H1 (cell line): Measurements from ENCODE around the gene ZNF565. TPM values are rescaled to one million over a fixed set of nuclear protein-coding genes. Genes with fewer than 3 reads are reported as not detected.
"Not testable (repeated sequence)": the region's sequence is repeated elsewhere in the genome, so short reads cannot be mapped to it uniquely, and the experiment has no call there.

ENCODE experiments used
- CTCF ChIA-PET: fragments of 300-600 bp; sonication (Branson Sonifier 250); formaldehyde crosslinking; loops from one replicate; lab custom pipeline; 2021; ENCODE audit not compliant: partially characterized antibody; lab: Charles Lee
- POLR2A ChIA-PET: fragments of 300-600 bp; sonication (Branson Sonifier 250); formaldehyde crosslinking; loops from one replicate; lab custom pipeline; 2021; ENCODE audit warnings: inconsistent platforms; ENCODE audit not compliant: partially characterized antibody; lab: Charles Lee
- DNase-seq, 2 experiments: peaks; one replicate each; pipeline versions ENCODE4 v3.0.0 to v3.0.0-alpha.2; 2010 to 2022; ENCODE audit warnings: low spot score in 2 of 2, low read depth in 1 of 2, mixed read lengths in 1 of 2
- FAIRE-seq: peaks from 2 replicates; lab custom pipeline; 2011; peaks lifted over from hg19 to GRCh38; lab: Jason Lieb, UNC
- H2AFZ ChIP-seq: 2 replicates; pipeline ENCODE4 v1.8.1; 2012; ENCODE audit warnings: low read length, inconsistent platforms
- H2AK5ac ChIP-seq: 2 replicates; pipeline ENCODE4 v1.6.1; 2013; ENCODE audit warnings: low read depth, low read length
- H2BK120ac ChIP-seq: replicated peaks from 2 replicates; pipeline ENCODE3; 2013; ENCODE audit warnings: low read depth, low read length, inconsistent platforms
- H2BK12ac ChIP-seq: 2 replicates; pipeline ENCODE4 v1.6.1; 2013; ENCODE audit warnings: low read depth, low read length
- H2BK15ac ChIP-seq: 2 replicates; pipeline ENCODE4 v1.6.1; 2013; ENCODE audit warnings: low read length
- H2BK20ac ChIP-seq: 2 replicates; pipeline ENCODE4 v1.6.1; 2013; ENCODE audit warnings: low read length
- H2BK5ac ChIP-seq: 2 replicates; pipeline ENCODE4 v1.6.1; 2013; ENCODE audit warnings: low read depth, low read length
- H3K14ac ChIP-seq: 2 replicates; pipeline ENCODE4 v1.6.1; 2013; ENCODE audit warnings: inconsistent platforms; ENCODE audit not compliant: insufficient read length
- H3K18ac ChIP-seq: 2 replicates; pipeline ENCODE4 v1.6.1; 2013; ENCODE audit warnings: low read length; ENCODE audit errors: extremely low read depth
- H3K23ac ChIP-seq: 2 replicates; pipeline ENCODE4 v1.6.1; 2013; ENCODE audit warnings: inconsistent platforms; ENCODE audit not compliant: insufficient read length
- H3K23me2 ChIP-seq: 2 replicates; pipeline ENCODE4 v1.6.1; 2013; ENCODE audit warnings: low read depth, low read length
- H3K27ac ChIP-seq: 2 replicates; pipeline ENCODE4 v1.6.1; 2011; ENCODE audit warnings: low read depth, low read length, inconsistent platforms
- H3K27me3 ChIP-seq, 4 experiments: replicated peaks in 1 of 4; 1 replicate in 1 of 4; 2 replicates in 3 of 4; pipeline versions ENCODE4 v1.6.1 to v1.8.1; 2011 to 2013; ENCODE audit warnings: low read length in 3 of 4, mild to moderate bottlenecking in 3 of 4, inconsistent platforms in 2 of 4, mixed read lengths in 2 of 4, moderate library complexity in 1 of 4; ENCODE audit not compliant: control insufficient read depth in 3 of 4, insufficient read depth in 3 of 4; ENCODE audit errors: extremely low read depth in 1 of 4
- H3K36me3 ChIP-seq, 4 experiments: 2 replicates each; pipeline versions ENCODE4 v1.6.1 to v1.8.1; 2011 to 2013; ENCODE audit warnings: mild to moderate bottlenecking in 4 of 4, low read length in 3 of 4, moderate library complexity in 2 of 4, control low read depth in 1 of 4, inconsistent platforms in 1 of 4; ENCODE audit not compliant: insufficient read depth in 4 of 4, control insufficient read depth in 2 of 4
- H3K4ac ChIP-seq: replicated peaks from 2 replicates; pipeline ENCODE3; 2013; ENCODE audit warnings: low read length, low read depth, mixed read lengths, inconsistent platforms; ENCODE audit not compliant: insufficient read length
- H3K4me1 ChIP-seq, 4 experiments: replicated peaks in 1 of 4; 1 replicate in 1 of 4; 2 replicates in 3 of 4; pipeline versions ENCODE4 v1.6.1 to v1.8.1; 2011 to 2013; ENCODE audit warnings: low read length in 3 of 4, inconsistent platforms in 2 of 4, mixed read lengths in 1 of 4; ENCODE audit not compliant: insufficient read depth in 4 of 4, control insufficient read depth in 3 of 4
- H3K4me2 ChIP-seq, 2 experiments: 2 replicates each; pipeline versions ENCODE4 v1.6.1 to v1.8.1; 2011 to 2013; ENCODE audit warnings: low read depth in 2 of 2, low read length in 2 of 2, control low read depth in 1 of 2, inconsistent platforms in 1 of 2, mild to moderate bottlenecking in 1 of 2; ENCODE audit not compliant: insufficient read depth in 1 of 2
- H3K4me3 ChIP-seq, 4 experiments: fragments of 200-600, 300-600 bp in 1 of 4; sonication (generic), shearing (Covaris generic), sonication (Bioruptor Twin) in 1 of 4; 2 replicates each; pipeline versions ENCODE4 v1.5.1 to v1.8.1; 2011 to 2016; ENCODE audit warnings: low read length in 4 of 4, low read depth in 3 of 4, control low read depth in 2 of 4, inconsistent platforms in 2 of 4, mild to moderate bottlenecking in 2 of 4, mixed read lengths in 1 of 4, moderate library complexity in 1 of 4; ENCODE audit not compliant: insufficient read depth in 2 of 4; ENCODE audit errors: extremely low read depth in 1 of 4
- H3K56ac ChIP-seq: replicated peaks from 2 replicates; pipeline ENCODE3; 2013; ENCODE audit warnings: low read depth, mild to moderate bottlenecking, mixed read lengths, low read length, inconsistent platforms; ENCODE audit not compliant: insufficient read length
- H3K79me1 ChIP-seq: 2 replicates; pipeline ENCODE4 v1.6.1; 2013; ENCODE audit warnings: low read depth, low read length, control low read depth
- H3K79me2 ChIP-seq, 2 experiments: 2 replicates each; pipeline versions ENCODE4 v1.6.1 to v1.8.1; 2012 to 2013; ENCODE audit warnings: low read length in 2 of 2, mild to moderate bottlenecking in 2 of 2, inconsistent platforms in 1 of 2; ENCODE audit not compliant: insufficient read depth in 2 of 2, control insufficient read depth in 1 of 2
- H3K9ac ChIP-seq, 4 experiments: replicated peaks in 1 of 4; 1 replicate in 1 of 4; 2 replicates in 3 of 4; pipeline versions ENCODE4 v1.6.1 to v1.8.1; 2011 to 2013; ENCODE audit warnings: low read depth in 3 of 4, low read length in 3 of 4, control low read depth in 2 of 4, mild to moderate bottlenecking in 2 of 4, moderate library complexity in 2 of 4, inconsistent platforms in 1 of 4; ENCODE audit errors: extremely low read depth in 1 of 4
- H3K9me3 ChIP-seq, 2 experiments: 2 replicates each; pipeline versions ENCODE4 v1.6.1 to v1.8.1; 2012 to 2013; ENCODE audit warnings: mild to moderate bottlenecking in 2 of 2, moderate library complexity in 2 of 2, control low read depth in 1 of 2, inconsistent platforms in 1 of 2, low read depth in 1 of 2, low read length in 1 of 2, mixed read lengths in 1 of 2; ENCODE audit not compliant: insufficient read depth in 2 of 2
- H4K20me1 ChIP-seq, 2 experiments: replicated peaks in 1 of 2; 2 replicates each; pipeline versions ENCODE3 to v1.8.1; 2011 to 2013; ENCODE audit warnings: inconsistent platforms in 2 of 2, low read length in 2 of 2, mild to moderate bottlenecking in 1 of 2; ENCODE audit not compliant: insufficient read depth in 2 of 2, control insufficient read depth in 1 of 2
- H4K5ac ChIP-seq: 2 replicates; pipeline ENCODE4 v1.6.1; 2013; ENCODE audit warnings: low read length, low read depth, mixed read lengths, inconsistent platforms; ENCODE audit not compliant: insufficient read length
- H4K8ac ChIP-seq: 2 replicates; pipeline ENCODE4 v1.8.0; 2013; ENCODE audit warnings: mild to moderate bottlenecking, moderate library complexity, low read length, inconsistent platforms; ENCODE audit not compliant: insufficient read depth; ENCODE audit errors: extremely low read depth
- H4K91ac ChIP-seq: replicated peaks from 2 replicates; pipeline ENCODE3; 2013; ENCODE audit warnings: low read length, mixed read lengths, inconsistent platforms; ENCODE audit not compliant: insufficient read length
- WGBS, 2 experiments: shearing (Covaris generic) in 1 of 2; methylation state at CpG; one replicate each; pipeline versions ENCODE4 v1.1.6 to v1.1.7; 2013 to 2015; ENCODE audit warnings: low lambda C conversion rate in 2 of 2, mixed read lengths in 2 of 2, inconsistent platforms in 1 of 2, low coverage in 1 of 2, missing lambda C conversion rate in 1 of 2; ENCODE audit not compliant: insufficient replicate concordance in 2 of 2, insufficient coverage in 1 of 2, insufficient read length in 1 of 2; ENCODE audit errors: extremely low coverage in 1 of 2, missing lambda C conversion rate in 1 of 2; 5-methylcytosine and 5-hydroxymethylcytosine counted together
- polyA plus RNA-seq, 7 experiments: library from polyadenylated mRNA; depleted of rRNA in 3 of 7; stranded (reverse) in 5 of 7; unstranded in 2 of 7; fragments of >200 nt in 5 of 7; fragments of 200-250 nt in 2 of 7; gene quantifications; 1 replicate in 5 of 7; 2 replicates in 1 of 7; 4 replicates in 1 of 7; pipeline versions ENCODE4 v1.2.1 to v1.2.3, GENCODE V29; 2011 to 2013; ENCODE audit warnings: missing spikeins in 2 of 7, mixed read lengths in 2 of 7
- total RNA-seq: library from RNA; stranded (reverse); fragmentation: NEBNext Ultra II Directional; extraction: Animal tissue kit (Norgen Biotek cat#: 25700); gene quantifications from 2 replicates; pipeline ENCODE4 v1.2.1, GENCODE V29; 2021

Gene ZNF565
- total and polyA plus RNA-seq, 2 of the 8 experiments (the other 6 are each of a cell fraction or from before 2014, with no cell fraction given) = 0.89 to 3.1 TPM

DNA sequence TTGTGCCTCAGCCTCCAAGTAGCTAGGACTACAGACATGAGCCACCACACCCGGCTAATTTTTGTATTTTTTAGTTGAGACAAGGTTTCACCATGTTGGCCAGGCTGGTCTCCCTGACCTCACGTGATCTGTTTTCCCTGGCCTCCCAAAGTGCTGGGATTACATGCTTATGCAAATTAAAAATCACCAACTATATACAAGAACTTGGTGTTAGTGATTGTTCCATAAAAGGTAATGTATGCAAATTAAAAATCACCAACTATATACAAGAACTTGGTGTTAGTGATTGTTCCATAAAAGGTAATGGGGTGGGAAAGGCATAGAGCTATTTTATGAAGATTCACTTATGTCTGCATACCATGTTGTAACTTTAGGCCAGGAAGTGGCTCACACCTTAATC lies 35.4 kb downstream of the ZNF565 start:
- H3K27ac ChIP-seq, H3K79me1 ChIP-seq, H3K27me3 ChIP-seq, H2AK5ac ChIP-seq, H3K9ac ChIP-seq, H4K20me1 ChIP-seq, H2AFZ ChIP-seq, H3K4me1 ChIP-seq, H2BK5ac ChIP-seq, H2BK12ac ChIP-seq, H4K5ac ChIP-seq, H3K14ac ChIP-seq, H3K9me3 ChIP-seq, H3K4ac ChIP-seq, H2BK120ac ChIP-seq, H3K4me3 ChIP-seq, H4K91ac ChIP-seq, H3K23me2 ChIP-seq, H3K56ac ChIP-seq, H2BK20ac ChIP-seq, H3K36me3 ChIP-seq, DNase-seq, H4K8ac ChIP-seq, FAIRE-seq, H3K79me2 ChIP-seq, H2BK15ac ChIP-seq, H3K4me2 ChIP-seq, H3K23ac ChIP-seq, H3K18ac ChIP-seq: not testable (repeated sequence)
- 95% methylated on average over 2 of the region's 2 CpGs; no CpG with 5 or more reads in 1 of the 2 experiments for WGBS, 2 experiments
- CTCF ChIA-PET = interaction anchor here (1.5 to 2.6 kb wide), 2 partner anchors 9 to 51 kb away, joined by 5 to 12 read pairs; no protein-coding TSS in a partner anchor
- POLR2A ChIA-PET = interaction anchor here (0.8 to 1.2 kb wide), 3 partner anchors 28 to 35 kb away, joined by 3 read pairs; partner anchors contain the start of genes ZNF146 and ZNF565

- H4K5ac ChIP-seq, H2BK15ac ChIP-seq, H3K56ac ChIP-seq, H3K4me3 ChIP-seq, DNase-seq, H3K27ac ChIP-seq, H3K79me1 ChIP-seq, H3K14ac ChIP-seq, H4K8ac ChIP-seq, H3K4me1 ChIP-seq, H3K36me3 ChIP-seq, H3K18ac ChIP-seq, H4K91ac ChIP-seq, H3K27me3 ChIP-seq, H2BK20ac ChIP-seq, H2AK5ac ChIP-seq, H3K23me2 ChIP-seq, H3K23ac ChIP-seq, H3K4me2 ChIP-seq, H2BK5ac ChIP-seq, H3K9me3 ChIP-seq, FAIRE-seq, H2AFZ ChIP-seq, H3K9ac ChIP-seq, H2BK12ac ChIP-seq, H3K79me2 ChIP-seq, H2BK120ac ChIP-seq, H4K20me1 ChIP-seq, H3K4ac ChIP-seq: not testable (repeated sequence)
- CTCF ChIA-PET = interaction anchor here (0.6 to 13.5 kb wide), 3 partner anchors 8 to 197 kb away, joined by 3 to 157 read pairs (median 7); no protein-coding TSS in a partner anchor
- POLR2A ChIA-PET = interaction anchor here (1.1 to 5.8 kb wide), 3 partner anchors 30 to 46 kb away, joined by 3 to 36 read pairs (median 8); partner anchors contain the start of genes ZNF146 and ZNF565
- WGBS, 2 experiments = 86% methylated on average over 7 of the region's 8 CpGs; no CpG with 5 or more reads in 1 of the 2 experiments
These were observed 40.6 kb downstream of the ZNF565 start for GRCh38 chr19:36173846-36174245.
